RWPE1 (cell line): Measurements from ENCODE around the gene ABCG4.

ENCODE experiments used
- CTCF ChIA-PET: fragments of 350-600 bp; sonication (Branson Sonifier 250); formaldehyde crosslinking; extraction: SDS; loops from one replicate; lab custom pipeline; 2021; lab: Yijun Ruan, JAX
- POLR2A ChIA-PET: fragments of 400-600 bp; formaldehyde crosslinking; extraction: SDS; loops from one replicate; lab custom pipeline; 2020; ENCODE audit warnings: antibody characterized with exemption; ENCODE audit not compliant: low non-redundant PET; lab: Yijun Ruan, JAX
- DNase-seq: peaks from one replicate; pipeline ENCODE4 v3.0.0; 2012; ENCODE audit warnings: low spot score
- H3K27ac ChIP-seq: fragments of 450-650 bp; 2 replicates; pipeline ENCODE4 v1.5.1; 2017
- TF ChIP-seq, protein P1 (sequence below): fragments of 450-650 bp; conservative IDR thresholded peaks from 2 replicates; pipeline ENCODE4 v1.5.1; 2017; ENCODE audit warnings: low read depth, mild to moderate bottlenecking

Gene ABCG4

DNA sequence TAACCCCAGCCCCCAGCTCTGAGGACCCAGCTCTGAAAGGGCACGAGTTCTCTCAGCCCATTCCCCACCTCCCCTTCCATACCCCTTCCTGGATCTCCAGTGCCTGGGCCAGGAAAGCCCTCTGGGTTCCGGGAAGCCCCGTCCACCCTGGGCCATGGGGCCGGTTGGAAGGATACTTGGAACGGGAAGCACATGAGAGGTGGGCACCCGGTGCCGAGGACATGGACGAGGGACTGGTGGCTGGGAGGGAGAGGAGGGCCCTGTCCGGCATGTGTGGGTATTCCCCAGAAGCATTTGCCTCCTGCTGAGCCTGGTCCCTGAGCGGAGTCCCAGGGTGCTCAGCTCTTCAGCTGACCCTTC lies 32.6 kb upstream of the ABCG4 start:
- peak overlapping the region; percentile 29; the same call in 1 of the 2 replicates for H3K27ac ChIP-seq
- no peak for DNase-seq
- ChIA-PET POLR2A (no interaction called here), CTCF (no interaction called here)
- TF ChIP-seq, protein P1, sequence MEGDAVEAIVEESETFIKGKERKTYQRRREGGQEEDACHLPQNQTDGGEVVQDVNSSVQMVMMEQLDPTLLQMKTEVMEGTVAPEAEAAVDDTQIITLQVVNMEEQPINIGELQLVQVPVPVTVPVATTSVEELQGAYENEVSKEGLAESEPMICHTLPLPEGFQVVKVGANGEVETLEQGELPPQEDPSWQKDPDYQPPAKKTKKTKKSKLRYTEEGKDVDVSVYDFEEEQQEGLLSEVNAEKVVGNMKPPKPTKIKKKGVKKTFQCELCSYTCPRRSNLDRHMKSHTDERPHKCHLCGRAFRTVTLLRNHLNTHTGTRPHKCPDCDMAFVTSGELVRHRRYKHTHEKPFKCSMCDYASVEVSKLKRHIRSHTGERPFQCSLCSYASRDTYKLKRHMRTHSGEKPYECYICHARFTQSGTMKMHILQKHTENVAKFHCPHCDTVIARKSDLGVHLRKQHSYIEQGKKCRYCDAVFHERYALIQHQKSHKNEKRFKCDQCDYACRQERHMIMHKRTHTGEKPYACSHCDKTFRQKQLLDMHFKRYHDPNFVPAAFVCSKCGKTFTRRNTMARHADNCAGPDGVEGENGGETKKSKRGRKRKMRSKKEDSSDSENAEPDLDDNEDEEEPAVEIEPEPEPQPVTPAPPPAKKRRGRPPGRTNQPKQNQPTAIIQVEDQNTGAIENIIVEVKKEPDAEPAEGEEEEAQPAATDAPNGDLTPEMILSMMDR = no peak

- TF ChIP-seq, protein P1 = no peak
- DNase-seq = no peak
- peak overlapping the region; percentile 29; the same call in 1 of the 2 replicates for H3K27ac ChIP-seq
- ChIA-PET POLR2A (no interaction called here), CTCF (no interaction called here)
Measured at GRCh38 chr11:119116601-119117000, 32.3 kb upstream of the ABCG4 start.

DNA sequence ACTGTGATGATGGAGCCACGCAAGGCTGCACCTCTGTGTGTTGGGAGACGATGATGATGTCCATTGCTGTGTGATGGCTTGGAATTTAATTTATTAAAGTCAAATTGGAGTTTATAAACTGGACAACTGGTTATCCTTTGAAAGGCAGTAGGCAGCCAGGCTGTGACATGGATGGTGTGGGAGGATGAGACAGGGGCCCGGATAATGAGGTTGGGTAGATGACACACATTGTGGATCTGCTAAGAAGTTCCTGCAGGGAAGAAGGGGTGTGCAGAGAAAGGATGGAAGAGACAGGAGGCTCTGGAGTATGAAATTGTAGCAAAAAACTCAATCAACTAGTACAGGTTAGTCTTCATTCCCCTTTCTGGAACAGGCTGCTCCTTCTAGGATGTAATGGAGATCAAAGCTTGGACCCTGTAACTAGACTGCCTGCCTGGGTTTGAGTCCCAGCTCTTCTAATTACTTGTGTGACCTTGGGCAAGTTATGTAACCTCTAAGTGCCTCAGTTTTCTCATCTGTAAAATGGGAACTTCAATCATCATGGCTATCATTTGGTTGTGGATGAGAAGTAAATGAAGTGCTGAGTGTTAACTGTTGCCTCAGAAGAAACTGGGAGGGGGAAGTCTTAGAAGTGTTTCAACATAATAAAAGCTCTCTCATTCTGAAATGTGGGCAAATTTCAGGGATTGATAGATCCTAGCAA lies 31.7 kb upstream of the ABCG4 start:
- TF ChIP-seq, protein P1 = no peak
- peak overlapping the region; percentile 29; the same call in 1 of the 2 replicates for H3K27ac ChIP-seq
- DNase-seq = no peak
- CTCF ChIA-PET = no interaction called here
- POLR2A ChIA-PET = no interaction called here

DNA sequence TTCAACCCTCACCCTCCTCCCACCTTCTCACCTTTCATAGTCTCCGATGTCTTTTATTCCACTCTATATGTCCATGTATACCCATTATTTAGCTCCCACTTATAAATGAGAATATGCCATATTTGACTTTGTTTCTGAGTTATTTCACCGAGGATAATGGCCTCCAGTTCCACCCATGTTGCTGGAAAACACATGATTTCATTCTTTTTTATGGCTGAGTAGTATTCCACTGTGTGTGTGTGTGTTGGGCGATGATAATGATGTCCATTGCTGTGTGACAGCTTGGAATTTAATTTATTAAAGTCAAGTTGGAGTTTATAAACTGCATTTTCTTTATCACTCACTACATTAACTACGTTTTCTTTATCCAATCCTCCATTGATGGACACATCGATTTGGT lies 30.6 kb upstream of the ABCG4 start:
- ChIA-PET CTCF (interaction anchor here (0.6 to 0.7 kb wide), 2 partner anchors 9 to 87 kb away, joined by 3 read pairs; no protein-coding TSS in a partner anchor), POLR2A (no interaction called here)
- no peak for DNase-seq
- no peak overlapping the region for H3K27ac ChIP-seq
- TF ChIP-seq, protein P1 = no peak

- no peak overlapping the region for H3K27ac ChIP-seq
- ChIA-PET CTCF (interaction anchor here (0.6 kb wide), 1 partner anchor 86 kb away, joined by 3 read pairs; no protein-coding TSS in a partner anchor), POLR2A (interaction anchor here (0.5 to 0.7 kb wide), 2 partner anchors 11 kb away, joined by 3 to 4 read pairs; no protein-coding TSS in a partner anchor)
- TF ChIP-seq, protein P1 = no peak
- no peak for DNase-seq
Measured at GRCh38 chr11:119118946-119119345, 29.9 kb upstream of the ABCG4 start.

DNA sequence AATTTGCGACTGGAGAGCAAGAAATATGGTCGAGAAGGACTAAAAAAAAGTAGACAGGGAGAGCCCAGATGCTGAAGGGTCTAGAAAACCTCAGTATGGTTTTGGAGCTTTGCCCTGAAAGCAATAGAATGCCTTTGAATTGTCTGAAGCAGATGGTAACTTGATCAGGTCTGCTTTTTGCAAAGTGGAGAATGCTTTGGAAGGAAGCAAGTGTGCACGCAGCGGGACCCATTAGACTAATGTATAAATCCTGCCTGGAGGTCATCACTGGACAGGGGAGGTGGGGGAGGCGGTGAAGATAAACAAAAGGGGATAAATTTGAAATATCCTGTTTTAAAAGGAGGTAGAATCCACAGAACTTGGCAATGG lies 28.2 kb upstream of the ABCG4 start:
- POLR2A ChIA-PET = no interaction called here
- CTCF ChIA-PET = interaction anchor here (0.7 to 1.3 kb wide), 3 partner anchors 12 to 26 kb away, joined by 3 to 10 read pairs (median 3); a partner anchor contains a TSS
- no peak for DNase-seq
- peak overlapping the region; percentile 82 for H3K27ac ChIP-seq
- TF ChIP-seq, protein P1 = no peak
